Stimulated activated CD4-positive, alpha-beta T cell treated with anti-CD3 and anti-CD28 coated beads, TNF-alpha, amount 100 ng/mL, for 1 hour (primary cell): ENCODE data around the gene DIP2B.
"Not testable (repeated sequence)": the region's sequence is repeated elsewhere in the genome, so short reads cannot be mapped to it uniquely, and the experiment has no call there.

Experiments used
- DNase-seq, 3 donors: peaks; one replicate each; pipeline ENCODE4 v3.0.0-alpha.2; 2020; ENCODE audit warnings: low read depth in 3 of 3, low spot score in 1 of 3

DIP2B gene, protein sequence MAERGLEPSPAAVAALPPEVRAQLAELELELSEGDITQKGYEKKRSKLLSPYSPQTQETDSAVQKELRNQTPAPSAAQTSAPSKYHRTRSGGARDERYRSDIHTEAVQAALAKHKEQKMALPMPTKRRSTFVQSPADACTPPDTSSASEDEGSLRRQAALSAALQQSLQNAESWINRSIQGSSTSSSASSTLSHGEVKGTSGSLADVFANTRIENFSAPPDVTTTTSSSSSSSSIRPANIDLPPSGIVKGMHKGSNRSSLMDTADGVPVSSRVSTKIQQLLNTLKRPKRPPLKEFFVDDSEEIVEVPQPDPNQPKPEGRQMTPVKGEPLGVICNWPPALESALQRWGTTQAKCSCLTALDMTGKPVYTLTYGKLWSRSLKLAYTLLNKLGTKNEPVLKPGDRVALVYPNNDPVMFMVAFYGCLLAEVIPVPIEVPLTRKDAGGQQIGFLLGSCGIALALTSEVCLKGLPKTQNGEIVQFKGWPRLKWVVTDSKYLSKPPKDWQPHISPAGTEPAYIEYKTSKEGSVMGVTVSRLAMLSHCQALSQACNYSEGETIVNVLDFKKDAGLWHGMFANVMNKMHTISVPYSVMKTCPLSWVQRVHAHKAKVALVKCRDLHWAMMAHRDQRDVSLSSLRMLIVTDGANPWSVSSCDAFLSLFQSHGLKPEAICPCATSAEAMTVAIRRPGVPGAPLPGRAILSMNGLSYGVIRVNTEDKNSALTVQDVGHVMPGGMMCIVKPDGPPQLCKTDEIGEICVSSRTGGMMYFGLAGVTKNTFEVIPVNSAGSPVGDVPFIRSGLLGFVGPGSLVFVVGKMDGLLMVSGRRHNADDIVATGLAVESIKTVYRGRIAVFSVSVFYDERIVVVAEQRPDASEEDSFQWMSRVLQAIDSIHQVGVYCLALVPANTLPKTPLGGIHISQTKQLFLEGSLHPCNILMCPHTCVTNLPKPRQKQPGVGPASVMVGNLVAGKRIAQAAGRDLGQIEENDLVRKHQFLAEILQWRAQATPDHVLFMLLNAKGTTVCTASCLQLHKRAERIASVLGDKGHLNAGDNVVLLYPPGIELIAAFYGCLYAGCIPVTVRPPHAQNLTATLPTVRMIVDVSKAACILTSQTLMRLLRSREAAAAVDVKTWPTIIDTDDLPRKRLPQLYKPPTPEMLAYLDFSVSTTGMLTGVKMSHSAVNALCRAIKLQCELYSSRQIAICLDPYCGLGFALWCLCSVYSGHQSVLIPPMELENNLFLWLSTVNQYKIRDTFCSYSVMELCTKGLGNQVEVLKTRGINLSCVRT (N-terminal part only)

DNA sequence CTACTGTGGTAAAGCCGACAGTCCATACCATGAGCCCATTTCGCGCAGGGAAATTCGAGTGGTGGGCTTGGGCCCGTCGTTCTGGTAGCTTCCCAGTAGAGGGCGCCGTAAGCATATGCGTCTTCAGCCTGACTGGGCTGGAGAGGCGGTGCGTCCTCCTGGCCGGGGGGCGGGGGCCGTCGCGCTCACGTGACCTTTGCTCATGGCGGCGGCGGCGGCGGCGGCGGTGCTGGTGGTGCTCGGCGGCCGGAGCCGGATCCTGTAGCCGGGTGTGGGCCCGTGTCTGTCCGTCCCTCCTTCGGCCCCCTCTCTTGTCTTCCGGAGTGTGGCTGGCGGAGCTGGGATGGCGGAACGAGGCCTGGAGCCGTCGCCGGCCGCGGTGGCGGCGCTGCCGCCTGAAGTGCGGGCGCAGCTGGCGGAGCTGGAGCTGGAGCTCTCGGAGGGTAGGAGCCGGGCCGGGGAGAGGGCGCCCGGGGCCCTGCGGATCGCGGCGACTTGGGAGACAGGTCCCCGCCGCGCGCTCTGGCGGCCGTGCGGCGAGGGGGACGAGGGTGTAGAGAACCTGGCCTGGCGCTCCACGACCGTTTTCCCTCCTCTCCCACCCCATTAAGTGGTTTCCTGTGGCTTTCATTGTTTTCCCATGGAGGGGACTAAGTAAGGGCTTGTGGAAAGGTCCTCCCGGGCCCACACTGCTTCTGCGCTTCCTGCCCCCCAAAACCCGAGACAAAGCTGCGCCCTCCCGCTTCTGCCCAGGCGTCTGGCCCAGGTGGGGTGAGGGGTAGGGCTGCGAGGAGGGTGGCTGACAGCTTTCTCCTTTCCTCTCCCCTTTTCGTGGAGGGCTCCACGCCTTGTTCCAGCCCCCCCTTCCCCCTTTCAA, at the start of gene DIP2B:
Gene DIP2B (plus strand): TSS at position 188 of the 877 bp plus-strand sequence. CDS start 156 bp downstream, at position 344.
- peak; percentile 88 to 93 (median 92) for DNase-seq

GRCh38 chr12:50458606-50459005, 46.2 kb upstream of the DIP2B start:
- DNase-seq: no peak

DNA sequence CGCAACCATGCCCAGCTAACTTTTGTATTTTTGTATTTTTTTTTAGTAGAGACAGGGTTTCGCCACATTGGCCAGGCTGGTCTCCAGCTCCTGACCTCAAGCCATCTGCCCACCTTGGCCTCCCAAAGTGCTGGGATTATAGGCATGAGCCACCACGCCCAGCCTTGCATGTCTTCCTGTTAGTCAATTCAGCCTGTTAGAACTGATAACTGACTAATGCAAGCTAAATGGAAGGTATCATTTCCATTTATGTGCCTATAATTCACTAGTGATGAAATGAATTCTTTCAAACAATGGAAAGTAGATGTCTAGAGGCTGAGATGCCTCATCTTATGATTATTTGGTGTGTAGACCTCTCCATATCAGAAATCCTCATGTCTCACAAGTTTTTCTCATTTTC, 37.3 kb upstream of the DIP2B start:
- no peak for DNase-seq

DNA sequence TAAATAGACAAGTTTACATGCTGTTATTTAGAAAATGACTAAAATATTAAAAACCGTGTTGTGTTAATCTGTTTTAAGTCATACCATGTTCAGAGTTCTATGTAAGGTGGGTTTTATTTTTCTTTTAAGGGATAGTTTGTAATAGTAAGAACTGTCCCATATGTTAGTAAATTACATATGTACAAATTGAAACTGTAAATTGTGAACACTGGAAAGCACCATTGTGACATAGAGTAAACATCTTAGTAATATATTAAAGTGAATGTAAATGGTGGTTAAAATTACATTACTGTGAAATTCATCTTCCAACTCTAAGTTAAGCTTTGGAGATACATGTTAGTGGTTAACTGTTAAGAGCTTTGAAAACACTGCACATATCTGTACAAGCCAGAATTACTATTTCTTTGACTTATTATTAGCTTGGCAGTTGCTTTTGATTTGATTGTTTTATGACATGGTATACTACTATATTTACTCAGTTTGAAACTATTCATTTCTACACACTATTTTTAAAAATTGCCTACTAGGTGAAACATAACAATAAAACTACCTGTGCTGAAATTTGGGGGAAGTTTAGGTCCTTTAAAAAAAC, 27.4 kb upstream of the DIP2B start:
- no peak for DNase-seq

DNA sequence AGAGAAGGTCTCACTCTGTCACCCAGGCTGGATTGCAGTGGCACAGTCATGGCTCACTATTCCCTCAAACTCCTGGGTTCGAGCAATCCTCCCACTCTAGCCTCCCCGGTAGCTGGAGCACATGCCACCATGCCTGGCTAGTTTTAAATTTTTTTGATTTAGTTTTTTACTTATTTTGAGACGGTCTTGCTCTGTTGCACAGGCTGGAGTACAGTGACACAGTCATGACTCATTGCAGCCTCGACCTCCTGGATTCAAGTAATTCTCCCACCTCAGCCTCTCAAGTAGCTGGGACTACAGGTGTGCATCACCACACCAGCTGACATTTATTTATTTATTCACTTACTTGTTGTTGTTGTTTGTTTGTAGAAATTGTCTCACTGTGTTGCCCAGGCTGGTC, 22.2 kb upstream of the DIP2B start:
- no peak for DNase-seq

DNA sequence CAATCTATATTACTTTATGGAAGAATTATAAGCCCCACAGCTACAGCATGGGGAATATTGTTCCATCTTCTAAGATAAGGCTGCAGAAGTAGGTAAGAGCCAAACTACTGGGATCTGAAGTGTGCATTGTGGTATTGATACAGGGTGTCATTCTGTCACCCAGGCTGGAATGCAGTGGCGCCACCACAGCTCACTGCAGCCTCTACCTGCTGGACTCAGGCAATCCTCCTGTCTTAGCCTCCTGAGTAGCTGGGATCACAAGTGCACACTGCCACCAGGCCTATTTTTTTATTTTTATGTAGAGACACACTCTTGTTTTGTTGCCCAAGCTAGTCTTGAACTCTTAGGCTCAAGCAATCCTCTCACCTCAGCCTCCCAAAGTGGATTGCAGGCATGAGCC, 21.3 kb upstream of the DIP2B start:
- DNase-seq: no peak

DNA sequence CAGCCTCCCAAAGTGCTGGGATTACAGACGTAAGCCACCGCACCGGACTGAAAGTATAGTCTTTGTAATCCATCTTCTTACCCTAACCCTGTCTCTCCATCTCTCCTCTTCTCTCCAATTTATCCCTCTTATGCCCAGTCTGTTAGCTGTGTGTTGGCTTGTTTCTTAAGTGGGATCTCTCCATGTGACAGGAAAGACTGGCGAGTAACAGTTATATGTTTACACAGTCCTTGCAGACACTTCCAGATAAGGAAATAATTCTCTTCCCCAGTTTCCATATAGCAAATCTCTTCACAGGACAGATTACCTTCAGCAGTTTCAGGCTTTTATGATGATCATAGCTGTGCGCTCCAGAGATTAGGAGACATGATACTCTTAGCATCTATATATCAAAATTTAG, 16.0 kb upstream of the DIP2B start:
- no peak for DNase-seq

DNA sequence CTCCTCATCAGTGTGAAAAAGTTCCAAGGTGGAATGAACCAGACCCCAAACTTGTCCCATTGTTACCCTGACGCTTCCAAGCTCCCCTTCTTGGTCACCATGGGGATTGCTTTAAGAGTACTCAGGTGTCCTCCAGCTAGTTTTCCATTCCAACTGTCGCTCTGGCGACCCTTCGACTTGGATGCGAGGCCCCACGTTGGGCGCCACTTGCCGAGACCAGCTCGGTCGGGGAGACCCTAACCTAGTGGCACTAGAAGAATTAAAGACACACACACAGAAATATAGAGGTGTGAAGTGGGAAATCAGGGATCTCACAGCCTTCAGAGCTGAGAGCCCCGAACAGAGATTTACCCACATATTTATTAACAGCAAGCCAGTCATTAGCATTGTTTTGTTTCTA, 6.7 kb upstream of the DIP2B start:
- DNase-seq: not testable (repeated sequence)

DNA sequence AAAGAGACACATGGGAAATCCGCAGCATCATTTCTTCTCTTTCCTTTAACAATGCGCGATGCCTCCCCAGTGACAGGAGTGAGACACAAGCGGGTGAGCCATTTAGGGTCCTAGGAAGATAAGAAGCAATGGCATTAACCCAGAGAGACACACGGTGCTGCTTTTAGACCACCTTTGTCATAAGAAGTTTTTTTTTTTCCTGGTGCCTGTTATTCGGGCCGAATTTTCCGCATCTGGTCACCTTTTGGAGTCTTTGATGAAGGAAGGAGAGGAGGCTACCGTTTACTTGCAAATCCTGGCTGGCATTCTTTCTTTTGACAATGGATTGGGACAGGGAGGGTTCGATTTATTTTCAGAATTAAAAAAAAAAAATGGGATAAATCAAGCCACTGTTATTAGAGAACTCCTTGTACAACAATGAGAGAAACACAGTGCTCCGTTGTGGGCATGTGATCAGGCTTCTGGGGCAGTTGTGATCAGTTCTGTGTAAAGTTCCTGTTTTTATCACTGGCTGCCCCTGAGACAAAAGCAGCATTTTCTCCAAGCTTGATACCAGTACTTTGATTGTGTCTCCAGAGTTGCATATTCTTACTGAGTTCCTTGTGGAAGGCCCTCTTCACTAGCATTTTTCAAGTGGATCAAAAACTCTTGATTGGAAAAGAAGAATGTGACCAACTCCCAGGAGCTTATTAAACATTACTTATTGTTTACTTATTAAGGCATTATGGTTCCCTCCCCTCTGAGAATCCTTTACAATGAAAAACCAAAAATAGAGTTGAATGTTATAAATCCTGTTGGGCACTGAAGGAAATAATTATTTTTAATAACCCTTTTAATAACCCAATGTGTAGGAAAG, 1.1 kb downstream of the DIP2B start:
- DNase-seq: no peak

GRCh38 chr12:50506753-50507473, 2.1 kb downstream of the DIP2B start:
- no peak for DNase-seq

GRCh38 chr12:50507474-50507838, 2.7 kb downstream of the DIP2B start:
- DNase-seq: no peak

- DNase-seq: no peak
Observed at GRCh38 chr12:50507930-50508329, 3.1 kb downstream of the DIP2B start.

GRCh38 chr12:50508414-50508813, 3.6 kb downstream of the DIP2B start:
- DNase-seq: no peak

GRCh38 chr12:50508970-50509663, 4.3 kb downstream of the DIP2B start:
- DNase-seq: no peak

GRCh38 chr12:50514526-50515276, 9.9 kb downstream of the DIP2B start:
- no peak for DNase-seq

- no peak for DNase-seq
Observed at GRCh38 chr12:50515587-50515986, 10.8 kb downstream of the DIP2B start.

DNA sequence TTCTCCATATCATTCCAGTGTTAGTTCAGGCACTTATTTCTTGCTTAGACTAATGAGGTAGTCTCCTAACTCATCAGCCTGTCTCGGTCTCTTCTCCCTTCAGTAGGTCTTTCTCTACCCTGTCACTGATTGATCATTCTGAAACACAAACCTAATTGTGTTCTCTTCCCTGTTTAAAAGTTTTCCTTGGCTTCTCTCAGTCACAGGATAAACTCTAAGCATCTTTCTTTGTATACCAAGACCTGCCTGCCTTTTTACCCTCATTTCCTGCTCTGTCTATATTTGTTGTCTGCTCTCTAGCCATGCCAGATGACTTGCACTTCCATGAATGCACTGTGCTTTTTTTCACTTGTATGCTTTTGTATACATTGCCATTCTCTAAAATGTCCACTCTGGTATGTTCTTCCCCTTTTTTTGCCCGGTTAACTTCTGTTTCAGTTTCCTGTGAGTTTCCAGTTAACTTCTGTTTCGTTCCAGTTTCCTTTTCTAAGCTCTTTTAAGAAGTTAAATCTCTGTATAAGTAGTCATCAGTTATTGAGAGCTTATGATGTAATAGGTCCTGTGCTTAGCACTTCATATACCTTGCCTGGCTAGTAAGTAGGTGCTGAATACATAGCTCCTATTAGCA, 12.8 kb downstream of the DIP2B start:
- no peak for DNase-seq
